Measurements from ENCODE around the gene PKNOX2.

GRCh38 chr11:125218336-125218735 lies 53.8 kb downstream of the PKNOX2 start:
- TF ChIP-seq POLR2A (IDR thresholded peaks at IDR 0.05; ENCODE audit: low read length) (no peak), GATA1 (IDR thresholded peaks at IDR 0.05; ENCODE audit: low read depth, low read length) (no peak)
